ENCODE results near the gene STX4.
"Not testable (repeated sequence)": the region's sequence is repeated elsewhere in the genome, so short reads cannot be mapped to it uniquely, and the experiment has no call there.

DNA sequence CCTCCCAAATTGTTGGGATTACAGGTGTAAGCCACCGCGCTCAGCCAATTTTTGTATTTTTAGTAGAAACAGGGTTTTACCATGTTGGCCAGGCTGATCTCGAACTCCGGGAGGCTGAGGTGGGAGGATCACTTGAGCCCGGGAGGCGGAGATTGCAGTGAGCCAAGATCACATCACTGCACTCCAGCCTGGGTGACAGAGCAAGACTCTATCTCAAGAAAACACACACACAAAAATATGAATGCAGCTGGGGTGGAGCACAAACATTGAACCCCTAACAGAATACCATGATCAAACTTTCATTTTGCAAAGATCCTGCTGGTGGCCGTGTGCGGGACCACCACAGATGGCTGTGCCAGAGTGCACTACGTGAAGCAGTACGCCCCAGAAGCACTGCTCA is 15.6 kb upstream of the STX4 start:
- TF ChIP-seq, protein P1, sequence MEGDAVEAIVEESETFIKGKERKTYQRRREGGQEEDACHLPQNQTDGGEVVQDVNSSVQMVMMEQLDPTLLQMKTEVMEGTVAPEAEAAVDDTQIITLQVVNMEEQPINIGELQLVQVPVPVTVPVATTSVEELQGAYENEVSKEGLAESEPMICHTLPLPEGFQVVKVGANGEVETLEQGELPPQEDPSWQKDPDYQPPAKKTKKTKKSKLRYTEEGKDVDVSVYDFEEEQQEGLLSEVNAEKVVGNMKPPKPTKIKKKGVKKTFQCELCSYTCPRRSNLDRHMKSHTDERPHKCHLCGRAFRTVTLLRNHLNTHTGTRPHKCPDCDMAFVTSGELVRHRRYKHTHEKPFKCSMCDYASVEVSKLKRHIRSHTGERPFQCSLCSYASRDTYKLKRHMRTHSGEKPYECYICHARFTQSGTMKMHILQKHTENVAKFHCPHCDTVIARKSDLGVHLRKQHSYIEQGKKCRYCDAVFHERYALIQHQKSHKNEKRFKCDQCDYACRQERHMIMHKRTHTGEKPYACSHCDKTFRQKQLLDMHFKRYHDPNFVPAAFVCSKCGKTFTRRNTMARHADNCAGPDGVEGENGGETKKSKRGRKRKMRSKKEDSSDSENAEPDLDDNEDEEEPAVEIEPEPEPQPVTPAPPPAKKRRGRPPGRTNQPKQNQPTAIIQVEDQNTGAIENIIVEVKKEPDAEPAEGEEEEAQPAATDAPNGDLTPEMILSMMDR (IDR thresholded peaks at IDR 0.05), result not testable (repeated sequence)
- not testable (repeated sequence) for TF ChIP-seq POLR2A (IDR thresholded peaks at IDR 0.05)

Measured in prostate gland (tissue), 2 donors.